K562 (cell line): ENCODE results near the gene DAPK1. TPM values are rescaled to one million over a fixed set of nuclear protein-coding genes. Genes with fewer than 3 reads are reported as not detected.

Experiments used
- ARHGAP35 ChIP-seq: fragments of 450-650 bp; IDR thresholded peaks from 2 replicates; pipeline ENCODE4 v1.6.1; 2018; ENCODE audit not compliant: partially characterized antibody
- ATF6 ChIP-seq: sonication (generic); formaldehyde crosslinking; IDR thresholded peaks from 2 replicates; pipeline ENCODE4 v1.4.0; 2020; ENCODE audit warnings: mild to moderate bottlenecking, missing genetic modification reagents
- ATF7 ChIP-seq: fragments of 450-650 bp; IDR thresholded peaks from 2 replicates; pipeline ENCODE4 v1.7.1; 2014; ENCODE audit warnings: mild to moderate bottlenecking, moderate library complexity
- E2F6 ChIP-seq, 2 experiments: IDR thresholded peaks; 2 replicates each; pipeline ENCODE4 v1.6.1; 2011; ENCODE audit warnings: borderline replicate concordance in 1 of 2, control low read depth in 1 of 2, low read depth in 1 of 2, low read length in 1 of 2, mild to moderate bottlenecking in 1 of 2, mixed read lengths in 1 of 2, moderate library complexity in 1 of 2; ENCODE audit not compliant: insufficient read depth in 1 of 2, insufficient read length in 1 of 2, poor library complexity in 1 of 2, severe bottlenecking in 1 of 2; ENCODE audit errors: extremely low read depth in 1 of 2
- EP300 ChIP-seq: IDR thresholded peaks from 2 replicates; pipeline ENCODE4 v1.6.1; 2012; ENCODE audit warnings: low read length, improper control_type of control experiment
- GTF3C2 ChIP-seq: IDR thresholded peaks from 3 replicates; pipeline ENCODE4 v1.6.1; 2011; ENCODE audit warnings: borderline replicate concordance, mild to moderate bottlenecking, moderate library complexity; ENCODE audit not compliant: insufficient read length; ENCODE audit errors: extremely low read depth
- MAZ ChIP-seq, 2 experiments: fragments of 450-650 bp in 1 of 2; sonication (generic) in 1 of 2; formaldehyde crosslinking; IDR thresholded peaks in 1 of 2; conservative IDR thresholded peaks in 1 of 2; 2 replicates each; pipeline versions ENCODE4 v1.4.0 to v1.5.0; 2020; ENCODE audit warnings: mild to moderate bottlenecking in 1 of 2, missing genetic modification reagents in 1 of 2
- MYC ChIP-seq, 2 experiments: fragments of 250-450 bp in 1 of 2; sonication (Bioruptor Pico) in 1 of 2; IDR thresholded peaks; 2 replicates each; pipeline versions ENCODE4 v1.5.1 to v1.6.1; 2012 to 2021; ENCODE audit warnings: low read depth in 2 of 2, borderline replicate concordance in 1 of 2, improper control_type of control experiment in 1 of 2, low read length in 1 of 2, mild to moderate bottlenecking in 1 of 2, moderate library complexity in 1 of 2
- NR2C1 ChIP-seq, 2 experiments: fragments of 450-650 bp; IDR thresholded peaks; 2 replicates each; pipeline ENCODE4 v1.6.1; 2017; ENCODE audit warnings: mild to moderate bottlenecking in 2 of 2, antibody characterized with exemption in 1 of 2, inconsistent platforms in 1 of 2, missing compliant biosample characterization in 1 of 2, missing genetic modification characterization in 1 of 2
- PPARD ChIP-seq: fragments of 250-450 bp; sonication (Bioruptor Pico); IDR thresholded peaks from 2 replicates; pipeline ENCODE4 v1.8.0; 2022; ENCODE audit warnings: inconsistent platforms, mild to moderate bottlenecking, moderate library complexity
- SAFB ChIP-seq: fragments of 200-400 bp; formaldehyde crosslinking; IDR thresholded peaks from 2 replicates; pipeline ENCODE4 v1.6.1; 2017; ENCODE audit warnings: low read depth, low read length, borderline replicate concordance
- SAP30 ChIP-seq: fragments of 200-600 bp; sonication (generic); IDR thresholded peaks from 2 replicates; pipeline ENCODE4 v1.6.1; 2012; ENCODE audit warnings: borderline replicate concordance, low read depth, mild to moderate bottlenecking, moderate library complexity, low read length, control low read depth, inconsistent platforms; ENCODE audit not compliant: insufficient read depth, poor library complexity, severe bottlenecking
- SMARCC2 ChIP-seq: fragments of 450-650 bp; IDR thresholded peaks from 2 replicates; pipeline ENCODE4 v1.6.1; 2017; ENCODE audit warnings: antibody characterized with exemption, moderate library complexity, mild to moderate bottlenecking, low read depth
- ZNF134 ChIP-seq: fragments of 250-450 bp; sonication (Bioruptor Pico); conservative IDR thresholded peaks from 2 replicates; pipeline ENCODE4 v1.4.0; 2020
- ZNF449 ChIP-seq: fragments of 250-450 bp; sonication (Bioruptor Pico); IDR thresholded peaks from 2 replicates; pipeline ENCODE4 v1.8.0; 2022; ENCODE audit warnings: moderate library complexity, mild to moderate bottlenecking, inconsistent platforms
- ZNF584 ChIP-seq: fragments of 200-800 bp; sonication (Bioruptor generic); IDR thresholded peaks from 2 replicates; pipeline ENCODE4 v1.6.1; 2016; ENCODE audit warnings: low read depth, mild to moderate bottlenecking, missing genetic modification characterization, missing compliant biosample characterization
- ZNF586 ChIP-seq: fragments of 450-650 bp; formaldehyde crosslinking; conservative IDR thresholded peaks from 2 replicates; pipeline ENCODE4 v1.4.0; 2020; ENCODE audit warnings: mild to moderate bottlenecking, moderate library complexity
- polyA plus RNA-seq, 8 experiments: library from polyadenylated mRNA; depleted of rRNA in 4 of 8; stranded (reverse) in 5 of 8; unstranded in 3 of 8; fragments of >200 nt; fragmentation: Nextera tagmentation in 2 of 8; fragmentation: Illumina TruSeq in 1 of 8; extraction: Ambion mirVana in 2 of 8; extraction: Trizol in 1 of 8; gene quantifications; 2 replicates each; pipeline versions ENCODE4 v1.2.1 to v1.2.3, GENCODE V29; 2011 to 2014; ENCODE audit warnings: inconsistent platforms in 1 of 8, missing spikeins in 1 of 8
- total RNA-seq, 7 experiments: library from RNA; depleted of rRNA in 6 of 7; stranded (reverse); fragments of >200 nt in 6 of 7; fragmentation: Illumina TruSeq in 2 of 7; extraction: Trizol in 2 of 7; gene quantifications; 2 replicates each; pipeline versions ENCODE4 v1.2.1 to v1.2.3, GENCODE V29; 2011 to 2021; ENCODE audit warnings: low replicate concordance in 1 of 7

DAPK1 gene
- total and polyA plus RNA-seq, 9 of the 15 experiments (the other 6 are each of a cell fraction or from before 2014, with no cell fraction given): 1.7 to 26.4 (median 15.8) TPM

GRCh38 chr9:87592554-87593358 is 95.1 kb downstream of the DAPK1 start (continued):
- TF ChIP-seq GTF3C2 (no peak), SAP30 (no peak), ZNF449 (CRISPR knock-in tag) (no peak), ATF7 (peak; percentile 53; the same call in 1 of the 2 replicates), E2F6 (IDR thresholded peaks at IDR 0.05; ENCODE audit: borderline replicate concordance in 1 of 2, extremely low read depth in 1 of 2, insufficient read depth in 1 of 2, insufficient read length in 1 of 2, low read depth in 1 of 2, low read length in 1 of 2, poor library complexity in 1 of 2, severe bottlenecking in 1 of 2) (peak; percentile 31 to 62), ATF6 (CRISPR knock-in tag) (no peak), ARHGAP35 (no peak), EP300 (peak; percentile 39; the same call in 1 of the 2 replicates), SAFB (no peak), PPARD (no peak), MAZ (CRISPR knock-in tag; conservative IDR thresholded peaks at IDR 0.05 in 1 of 2, IDR thresholded peaks at IDR 0.05 in 1 of 2) (0 out of 4 replicates have a peak, but pooled peaks of 1 of the 2 experiments have one; percentile 15), ZNF134 (no peak), ZNF584 (CRISPR knock-in tag) (no peak), MYC (IDR thresholded peaks at IDR 0.05; ENCODE audit: low read depth, low read length) (peak; percentile 82), MYC (CRISPR knock-in tag; IDR thresholded peaks at IDR 0.05; ENCODE audit: borderline replicate concordance, low read depth) (no peak), ZNF586 (CRISPR knock-in tag) (no peak), SMARCC2 (no peak), NR2C1 (IDR thresholded peaks at IDR 0.05) (no peak), NR2C1 (tag; IDR thresholded peaks at IDR 0.05) (0 out of 2 replicates have a peak, but pooled peaks have one; percentile 14)
